PC-9 (cell line): ENCODE data around the gene RETREG2. TPM values are rescaled to one million over a fixed set of nuclear protein-coding genes. Genes with fewer than 3 reads are reported as not detected.

Source experiments
- BruUV-seq: library from RNA; stranded (reverse); fragments of 400-500 nt; replicated peaks from 2 replicates; lab custom pipeline; 2021; lab: Mats Ljungman, UMichigan
- CTCF ChIA-PET: fragments of 300-600 bp; sonication (Branson Sonifier 250); formaldehyde crosslinking; loops from one replicate; lab custom pipeline; 2022; ENCODE audit warnings: antibody characterized with exemption; lab: Charles Lee
- POLR2A ChIA-PET: fragments of 300-600 bp; sonication (Branson Sonifier 250); formaldehyde crosslinking; loops from one replicate; lab custom pipeline; 2022; ENCODE audit warnings: antibody characterized with exemption; ENCODE audit not compliant: unreplicated experiment; lab: Charles Lee
- DNase-seq, 2 experiments: peaks; one replicate each; pipeline versions ENCODE4 v3.0.0 to v3.0.0-alpha.2; 2015 to 2022; ENCODE audit warnings: mixed read lengths in 1 of 2
- H2AFZ ChIP-seq: fragments of 200-600 bp; sonication (generic); 2 replicates; pipeline ENCODE4 v1.8.1; 2017; ENCODE audit warnings: antibody characterized with exemption
- H3F3A ChIP-seq: fragments of 200-600 bp; sonication (generic); 2 replicates; pipeline ENCODE4 v1.8.1; 2017; ENCODE audit warnings: antibody characterized with exemption, mild to moderate bottlenecking, low read depth; ENCODE audit not compliant: insufficient read depth
- H3K27ac ChIP-seq: fragments of 200-600 bp; sonication (generic); 2 replicates; pipeline ENCODE4 v1.6.1; 2016; ENCODE audit warnings: mixed run types
- H3K27me3 ChIP-seq: fragments of 200-600 bp; sonication (generic); 2 replicates; pipeline ENCODE4 v1.6.1; 2016; ENCODE audit warnings: low read depth, mixed run types; ENCODE audit not compliant: insufficient read depth
- H3K36me3 ChIP-seq: fragments of 200-600 bp; sonication (generic); 2 replicates; pipeline ENCODE4 v1.6.1; 2016; ENCODE audit warnings: low read depth, mixed run types
- H3K4me1 ChIP-seq: fragments of 200-600 bp; sonication (generic); replicated peaks from 2 replicates; pipeline ENCODE4 v1.6.1; 2016; ENCODE audit warnings: mixed run types; ENCODE audit not compliant: insufficient read depth
- H3K4me2 ChIP-seq: fragments of 200-600 bp; sonication (generic); 2 replicates; pipeline ENCODE4 v1.6.1; 2017; ENCODE audit warnings: mixed run types
- H3K4me3 ChIP-seq: fragments of 200-600 bp; sonication (generic); 2 replicates; pipeline ENCODE4 v1.6.1; 2016; ENCODE audit warnings: mixed run types
- H3K79me2 ChIP-seq: fragments of 200-600 bp; sonication (generic); 2 replicates; pipeline ENCODE4 v1.6.1; 2017; ENCODE audit warnings: low read depth, mixed run types
- H3K9me2 ChIP-seq: fragments of 200-600 bp; sonication (generic); 2 replicates; pipeline ENCODE4 v1.8.1; 2017; ENCODE audit warnings: mild to moderate bottlenecking; ENCODE audit not compliant: insufficient read depth
- H3K9me3 ChIP-seq: fragments of 200-600 bp; sonication (generic); 2 replicates; pipeline ENCODE4 v1.8.1; 2016; ENCODE audit warnings: low read depth; ENCODE audit not compliant: insufficient read depth
- H4K20me1 ChIP-seq: fragments of 200-600 bp; sonication (generic); 2 replicates; pipeline ENCODE4 v1.8.1; 2017; ENCODE audit not compliant: insufficient read depth
- CTCF ChIP-seq: fragments of 200-600 bp; sonication (generic); conservative IDR thresholded peaks from 2 replicates; pipeline ENCODE4 v1.6.1; 2017; ENCODE audit warnings: mixed run types, antibody characterized with exemption, mild to moderate bottlenecking, moderate library complexity
- EZH2 ChIP-seq: fragments of 200-600 bp; sonication (generic); IDR thresholded peaks from 2 replicates; pipeline ENCODE4 v1.8.0; 2017; ENCODE audit warnings: antibody characterized with exemption, low read depth
- intact Hi-C: fragments of 100-400 bp; cut with micrococcal nuclease; formaldehyde crosslinking; loops from one replicate; pipeline ENCODE4 v1.10.0; 2022; ENCODE audit not compliant: unreplicated experiment
- total RNA-seq: library from RNA; stranded (reverse); gene quantifications from 2 replicates; pipeline ENCODE4 v1.2.3, GENCODE V29; 2021

The RETREG2 gene
- total RNA-seq, 1 experiment from 2014 or later, result 84.4 TPM

DNA sequence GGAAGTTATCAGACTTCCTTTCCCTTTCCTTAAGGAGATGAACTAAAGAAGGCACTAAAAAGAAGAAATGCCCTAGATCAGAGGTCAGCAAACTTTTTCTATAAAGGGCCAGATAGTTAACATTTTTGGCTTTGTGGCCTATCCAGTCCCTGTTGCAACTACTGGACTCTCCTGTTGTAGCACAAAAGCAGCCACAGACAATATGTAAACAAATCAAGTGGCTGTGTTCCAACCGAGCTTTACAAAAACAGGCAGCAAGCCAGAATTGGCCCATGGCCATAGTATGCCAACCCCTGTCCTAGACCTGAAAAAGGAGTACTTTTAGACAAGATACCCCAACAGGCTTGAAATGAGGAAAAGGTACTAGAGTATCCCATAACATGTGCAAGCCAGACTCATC is 28.4 kb upstream of the RETREG2 start:
- H3K4me1 ChIP-seq, result no peaks in the 10 kb centered on the region
- BruUV-seq, result no TSS peak
- H2AFZ ChIP-seq, result no peak overlapping the region
- intact Hi-C loops, result no loop called here
- H3K4me2 ChIP-seq, result no peak overlapping the region
- TF ChIP-seq CTCF (no peak), EZH2 (no peak)
- DNase-seq, result peak in 1 of 2 experiments; percentile 17
- H3K4me3 ChIP-seq, result no peak overlapping the region
- H3K27me3 ChIP-seq, result no peaks in the 10 kb centered on the region
- H3K36me3 ChIP-seq, result no peaks in the 10 kb centered on the region
- POLR2A ChIA-PET, result no interaction called here
- no peak overlapping the region for H3K27ac ChIP-seq
- CTCF ChIA-PET, result interaction anchor here (0.5 to 1.0 kb wide), 4 partner anchors 99 to 170 kb away, joined by 3 to 9 read pairs (median 4); no protein-coding TSS in a partner anchor
- no peaks in the 10 kb centered on the region for H3F3A ChIP-seq
- H3K9me3 ChIP-seq, result no peaks in the 10 kb centered on the region
- H4K20me1 ChIP-seq, result no peaks in the 10 kb centered on the region
- H3K9me2 ChIP-seq, result no peaks in the 10 kb centered on the region
- no peaks in the 10 kb centered on the region for H3K79me2 ChIP-seq

- Histone ChIP-seq H3K36me3 (no peaks in the 10 kb centered on the region), H3K79me2 (no peaks in the 10 kb centered on the region), H3F3A (peaks cover 9% of the 10 kb centered on the region; the same call in 1 of the 2 replicates), H3K4me3 (no peak overlapping the region), H3K4me1 (no peaks in the 10 kb centered on the region), H3K9me2 (no peaks in the 10 kb centered on the region), H3K27ac (no peak overlapping the region), H3K9me3 (no peaks in the 10 kb centered on the region), H2AFZ (no peak overlapping the region), H3K27me3 (no peaks in the 10 kb centered on the region), H4K20me1 (no peaks in the 10 kb centered on the region), H3K4me2 (no peak overlapping the region)
- BruUV-seq, result no TSS peak
- POLR2A ChIA-PET, result interaction anchor here (1.2 kb wide), 1 partner anchor 125 kb away, joined by 4 read pairs; no protein-coding TSS in a partner anchor
- DNase-seq, result peak in 1 of 2 experiments; percentile 12
- TF ChIP-seq EZH2, result no peak
- peak; percentile 81 for TF ChIP-seq CTCF
- CTCF ChIA-PET, result interaction anchor here (0.8 to 2.5 kb wide), 10 partner anchors 77 to 175 kb away, joined by 3 to 22 read pairs (median 4); no protein-coding TSS in a partner anchor
- intact Hi-C loops, result loop anchor here (1.0 to 5.0 kb wide), 4 partner anchors 97 to 302 kb away; no protein-coding TSS in a partner anchor
These were observed 22.9 kb upstream of the RETREG2 start for GRCh38 chr2:219155054-219155644.

- no peak overlapping the region for H2AFZ ChIP-seq
- H3K9me2 ChIP-seq, result no peaks in the 10 kb centered on the region
- no TSS peak for BruUV-seq
- H4K20me1 ChIP-seq, result no peaks in the 10 kb centered on the region
- no peaks in the 10 kb centered on the region for H3K36me3 ChIP-seq
- DNase-seq, result no peak
- no peak for TF ChIP-seq EZH2
- TF ChIP-seq CTCF, result no peak
- H3K9me3 ChIP-seq, result no peaks in the 10 kb centered on the region
- 0 out of 2 replicates have a peak, but pooled peaks cover 8% of the 10 kb centered on the region for H3K4me1 ChIP-seq
- H3K27me3 ChIP-seq, result no peaks in the 10 kb centered on the region
- no peaks in the 10 kb centered on the region for H3K79me2 ChIP-seq
- peaks cover 9% of the 10 kb centered on the region; the same call in 1 of the 2 replicates for H3F3A ChIP-seq
- CTCF ChIA-PET, result no interaction called here
- H3K4me3 ChIP-seq, result no peak overlapping the region
- POLR2A ChIA-PET, result interaction anchor here (0.5 kb wide), 1 partner anchor 128 kb away, joined by 3 read pairs; no protein-coding TSS in a partner anchor
- H3K27ac ChIP-seq, result no peak overlapping the region
- H3K4me2 ChIP-seq, result no peak overlapping the region
- intact Hi-C loops, result loop anchor here (5.0 kb wide), 1 partner anchor 155 kb away; no protein-coding TSS in a partner anchor
These were observed 20.7 kb upstream of the RETREG2 start for GRCh38 chr2:219157396-219157795.
